Liver (tissue), 3 donors: ENCODE measurements around the gene PITPNC1.
"Not testable (repeated sequence)": the region's sequence is repeated elsewhere in the genome, so short reads cannot be mapped to it uniquely, and the experiment has no call there.

Experiments
- MAX ChIP-seq: IDR thresholded peaks from 2 replicates; pipeline ENCODE4 v1.6.1; 2016; ENCODE audit warnings: antibody characterized with exemption
- RAD21 ChIP-seq, 2 donors: IDR thresholded peaks; 2 replicates each; pipeline ENCODE4 v1.6.1; 2016; ENCODE audit warnings: antibody characterized with exemption in 2 of 2, mild to moderate bottlenecking in 2 of 2
- YY1 ChIP-seq: IDR thresholded peaks from 2 replicates; pipeline ENCODE4 v1.6.1; 2016; ENCODE audit warnings: antibody characterized with exemption, mild to moderate bottlenecking
- TF ChIP-seq, protein P1 (sequence below): fragments of 150-350 bp; IDR thresholded peaks from 2 replicates; pipeline ENCODE4 v1.5.1; 2017; ENCODE audit warnings: improper control_type of control experiment, low read depth, low read length; ENCODE audit not compliant: missing input control
- donor health status: healthy.
- donor health status: healthy.

- TF ChIP-seq, protein P1, sequence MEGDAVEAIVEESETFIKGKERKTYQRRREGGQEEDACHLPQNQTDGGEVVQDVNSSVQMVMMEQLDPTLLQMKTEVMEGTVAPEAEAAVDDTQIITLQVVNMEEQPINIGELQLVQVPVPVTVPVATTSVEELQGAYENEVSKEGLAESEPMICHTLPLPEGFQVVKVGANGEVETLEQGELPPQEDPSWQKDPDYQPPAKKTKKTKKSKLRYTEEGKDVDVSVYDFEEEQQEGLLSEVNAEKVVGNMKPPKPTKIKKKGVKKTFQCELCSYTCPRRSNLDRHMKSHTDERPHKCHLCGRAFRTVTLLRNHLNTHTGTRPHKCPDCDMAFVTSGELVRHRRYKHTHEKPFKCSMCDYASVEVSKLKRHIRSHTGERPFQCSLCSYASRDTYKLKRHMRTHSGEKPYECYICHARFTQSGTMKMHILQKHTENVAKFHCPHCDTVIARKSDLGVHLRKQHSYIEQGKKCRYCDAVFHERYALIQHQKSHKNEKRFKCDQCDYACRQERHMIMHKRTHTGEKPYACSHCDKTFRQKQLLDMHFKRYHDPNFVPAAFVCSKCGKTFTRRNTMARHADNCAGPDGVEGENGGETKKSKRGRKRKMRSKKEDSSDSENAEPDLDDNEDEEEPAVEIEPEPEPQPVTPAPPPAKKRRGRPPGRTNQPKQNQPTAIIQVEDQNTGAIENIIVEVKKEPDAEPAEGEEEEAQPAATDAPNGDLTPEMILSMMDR = not testable (repeated sequence)
- not testable (repeated sequence) for TF ChIP-seq YY1; RAD21 (IDR thresholded peaks at IDR 0.05); MAX
Measured at GRCh38 chr17:67648906-67649295, 271.8 kb downstream of the PITPNC1 start.
